Keratinocyte (primary cell): ENCODE measurements around the gene SEC14L5. TPM values are rescaled to one million over a fixed set of nuclear protein-coding genes. Genes with fewer than 3 reads are reported as not detected.

Experiments used
- DNase-seq: peaks from one replicate; pipeline ENCODE4 v3.0.0-alpha.2; 2011; ENCODE audit warnings: low read depth, missing footprints, low spot score
- FAIRE-seq: peaks from 2 replicates; lab custom pipeline; 2011; peaks lifted over from hg19 to GRCh38; lab: Jason Lieb, UNC
- H2AFZ ChIP-seq: 2 replicates; pipeline ENCODE4 v1.6.0; 2012; ENCODE audit warnings: low read length, control low read depth, inconsistent platforms; ENCODE audit not compliant: control insufficient read depth
- H3K27ac ChIP-seq: 2 replicates; pipeline ENCODE4 v1.5.1; 2011; ENCODE audit warnings: low read length; ENCODE audit not compliant: control insufficient read depth, insufficient read depth
- H3K27me3 ChIP-seq: 3 replicates; pipeline ENCODE4 v1.6.0; 2011; ENCODE audit warnings: low read length; ENCODE audit not compliant: control insufficient read depth, insufficient read depth; ENCODE audit errors: extremely low read depth
- H3K36me3 ChIP-seq, 2 experiments: 2 replicates in 1 of 2; 3 replicates in 1 of 2; pipeline ENCODE4 v1.5.1; 2011; ENCODE audit warnings: low read length in 2 of 2, mild to moderate bottlenecking in 1 of 2; ENCODE audit not compliant: control insufficient read depth in 2 of 2, insufficient read depth in 2 of 2; ENCODE audit errors: extremely low read depth in 1 of 2
- H3K4me1 ChIP-seq: 3 replicates; pipeline ENCODE4 v1.5.1; 2011; ENCODE audit warnings: low read length; ENCODE audit not compliant: control insufficient read depth, insufficient read depth; ENCODE audit errors: extremely low read depth
- H3K4me2 ChIP-seq: 3 replicates; pipeline ENCODE4 v1.6.0; 2011; ENCODE audit warnings: low read depth, low read length; ENCODE audit not compliant: control insufficient read depth, insufficient read depth; ENCODE audit errors: extremely low read depth
- H3K4me3 ChIP-seq, 3 experiments: fragments of 200-600 bp in 1 of 3; sonication (generic) in 1 of 3; 2 replicates in 2 of 3; 3 replicates in 1 of 3; pipeline ENCODE4 v1.5.1; 2011 to 2016; ENCODE audit warnings: low read length in 3 of 3, mild to moderate bottlenecking in 3 of 3, control low read depth in 2 of 3, inconsistent platforms in 1 of 3, low read depth in 1 of 3, mixed read lengths in 1 of 3, mixed run types in 1 of 3, moderate library complexity in 1 of 3; ENCODE audit not compliant: control insufficient read depth in 2 of 3, insufficient read depth in 2 of 3; ENCODE audit errors: extremely low read depth in 1 of 3
- H3K79me2 ChIP-seq: 2 replicates; pipeline ENCODE4 v1.6.0; 2012; ENCODE audit warnings: low read length; ENCODE audit not compliant: control insufficient read depth, insufficient read depth
- H3K9ac ChIP-seq: 3 replicates; pipeline ENCODE4 v1.6.0; 2011; ENCODE audit warnings: low read length; ENCODE audit not compliant: control insufficient read depth, insufficient read depth; ENCODE audit errors: extremely low read depth
- H3K9me1 ChIP-seq: 3 replicates; pipeline ENCODE4 v1.6.0; 2011; ENCODE audit warnings: low read length; ENCODE audit not compliant: control insufficient read depth, insufficient read depth; ENCODE audit errors: extremely low read depth
- H3K9me3 ChIP-seq: 2 replicates; pipeline ENCODE4 v1.5.1; 2012; ENCODE audit warnings: low read depth, low read length; ENCODE audit not compliant: control insufficient read depth
- H4K20me1 ChIP-seq: 3 replicates; pipeline ENCODE4 v1.6.0; 2011; ENCODE audit warnings: low read length; ENCODE audit not compliant: control insufficient read depth, insufficient read depth; ENCODE audit errors: extremely low read depth
- EZH2 ChIP-seq: IDR thresholded peaks from one replicate; pipeline ENCODE4 v1.6.1; 2012; ENCODE audit warnings: inconsistent platforms, mild to moderate bottlenecking, low read length, moderate library complexity
- dilution Hi-C: fragments of 300-500 bp; cut with MboI; formaldehyde crosslinking; loops from one replicate; pipeline ENCODE4 v1.7.0; 2020; ENCODE audit warnings: low sequenced_read_pairs; ENCODE audit not compliant: extremely low pct_ligation_motif_present
- polyA plus RNA-seq, 5 experiments: library from polyadenylated mRNA; depleted of rRNA in 3 of 5; stranded (reverse) in 3 of 5; stranded (forward) in 1 of 5; unstranded in 1 of 5; fragments of >200 nt; gene quantifications; 1 replicate in 1 of 5; 2 replicates in 3 of 5; 3 replicates in 1 of 5; pipeline versions ENCODE4 v1.2.1 to v1.2.3, GENCODE V29; 2011 to 2012; ENCODE audit warnings: missing spikeins in 2 of 5, low read depth in 1 of 5, low replicate concordance in 1 of 5
- TF ChIP-seq, protein P1 (sequence below), 3 experiments: IDR thresholded peaks in 1 of 3; conservative IDR thresholded peaks in 1 of 3; optimal IDR thresholded peaks in 1 of 3; 2 replicates in 2 of 3; 3 replicates in 1 of 3; pipeline versions ENCODE3 to v1.5.1; 2011; ENCODE audit warnings: low read length in 3 of 3, mild to moderate bottlenecking in 3 of 3, moderate library complexity in 2 of 3, control low read depth in 1 of 3, inconsistent platforms in 1 of 3; ENCODE audit not compliant: insufficient read depth in 2 of 3; ENCODE audit errors: extremely low read depth in 1 of 3

Gene SEC14L5
- polyA plus RNA-seq, 1 donor (not counting 4 experiments of a cell fraction or from before 2014, with no cell fraction given): 0.08 TPM

GRCh38 chr16:4968879-4969483, 10.9 kb downstream of the SEC14L5 start:
- Histone ChIP-seq H3K27ac (no peak overlapping the region), H3K9me1 (no peaks in the 10 kb centered on the region), H3K27me3 (no peaks in the 10 kb centered on the region), H4K20me1 (no peaks in the 10 kb centered on the region), H3K4me2 (no peak overlapping the region), H2AFZ (no peak overlapping the region), H3K4me3 (no peak overlapping the region), H3K9me3 (no peaks in the 10 kb centered on the region), H3K79me2 (no peaks in the 10 kb centered on the region), H3K9ac (no peak overlapping the region), H3K36me3 (no peaks in the 10 kb centered on the region), H3K4me1 (no peaks in the 10 kb centered on the region)
- TF ChIP-seq, protein P1, sequence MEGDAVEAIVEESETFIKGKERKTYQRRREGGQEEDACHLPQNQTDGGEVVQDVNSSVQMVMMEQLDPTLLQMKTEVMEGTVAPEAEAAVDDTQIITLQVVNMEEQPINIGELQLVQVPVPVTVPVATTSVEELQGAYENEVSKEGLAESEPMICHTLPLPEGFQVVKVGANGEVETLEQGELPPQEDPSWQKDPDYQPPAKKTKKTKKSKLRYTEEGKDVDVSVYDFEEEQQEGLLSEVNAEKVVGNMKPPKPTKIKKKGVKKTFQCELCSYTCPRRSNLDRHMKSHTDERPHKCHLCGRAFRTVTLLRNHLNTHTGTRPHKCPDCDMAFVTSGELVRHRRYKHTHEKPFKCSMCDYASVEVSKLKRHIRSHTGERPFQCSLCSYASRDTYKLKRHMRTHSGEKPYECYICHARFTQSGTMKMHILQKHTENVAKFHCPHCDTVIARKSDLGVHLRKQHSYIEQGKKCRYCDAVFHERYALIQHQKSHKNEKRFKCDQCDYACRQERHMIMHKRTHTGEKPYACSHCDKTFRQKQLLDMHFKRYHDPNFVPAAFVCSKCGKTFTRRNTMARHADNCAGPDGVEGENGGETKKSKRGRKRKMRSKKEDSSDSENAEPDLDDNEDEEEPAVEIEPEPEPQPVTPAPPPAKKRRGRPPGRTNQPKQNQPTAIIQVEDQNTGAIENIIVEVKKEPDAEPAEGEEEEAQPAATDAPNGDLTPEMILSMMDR (optimal IDR thresholded peaks at IDR 0.05 in 1 of 3, IDR thresholded peaks at IDR 0.05 in 1 of 3, conservative IDR thresholded peaks at IDR 0.05 in 1 of 3; ENCODE audit: extremely low read depth in 1 of 3, insufficient read depth in 2 of 3, low read length in 3 of 3): no peak
- TF ChIP-seq EZH2: no peak
- FAIRE-seq (no peak), DNase-seq (no peak)
- dilution Hi-C loops: no loop called here

- Histone ChIP-seq H3K9me1 (no peaks in the 10 kb centered on the region), H3K36me3 (no peaks in the 10 kb centered on the region), H3K4me1 (no peaks in the 10 kb centered on the region), H3K27ac (no peak overlapping the region), H4K20me1 (no peaks in the 10 kb centered on the region), H3K27me3 (no peaks in the 10 kb centered on the region), H3K9me3 (no peaks in the 10 kb centered on the region), H3K9ac (no peak overlapping the region), H3K4me3 (no peak overlapping the region), H3K79me2 (no peaks in the 10 kb centered on the region), H2AFZ (no peak overlapping the region), H3K4me2 (no peak overlapping the region)
- DNase-seq (no peak), FAIRE-seq (no peak)
- no peak for TF ChIP-seq EZH2
- TF ChIP-seq, protein P1 (optimal IDR thresholded peaks at IDR 0.05 in 1 of 3, IDR thresholded peaks at IDR 0.05 in 1 of 3, conservative IDR thresholded peaks at IDR 0.05 in 1 of 3; ENCODE audit: extremely low read depth in 1 of 3, insufficient read depth in 2 of 3, low read length in 3 of 3): no peak
- dilution Hi-C loops: no loop called here
These were observed 11.9 kb downstream of the SEC14L5 start for GRCh38 chr16:4970010-4970409.
